ENCODE measurements around the gene SLK.

SLK gene

GRCh38 chr10:103966671-103967447 is at the start of gene SLK:
SLK (plus strand) TSS chr10:103967140; CDS start chr10:103967746, 606 bp downstream.
- DNase-seq = peak; percentile 45

- DNase-seq = no peak
These were observed 49.5 kb upstream of the SLK start for GRCh38 chr10:103917302-103918052.

GRCh38 chr10:103918053-103918846 is 48.7 kb upstream of the SLK start, which contains the start of gene STN1:
STN1 (minus strand) TSS chr10:103918184; CDS start chr10:103917594, 590 bp downstream.
- peak; percentile 73 for DNase-seq

GRCh38 chr10:103919648-103920025 is 47.3 kb upstream of the SLK start:
- no peak for DNase-seq

- no peak for DNase-seq
These were observed 45.7 kb upstream of the SLK start for GRCh38 chr10:103921248-103921647.

- DNase-seq = no peak
These were observed 45.2 kb upstream of the SLK start for GRCh38 chr10:103921750-103922195.

GRCh38 chr10:103922659-103923058 is 44.3 kb upstream of the SLK start:
- no peak for DNase-seq

- no peak for DNase-seq
These were observed 43.4 kb upstream of the SLK start for GRCh38 chr10:103923502-103923901.

GRCh38 chr10:103925591-103925990 is 41.3 kb upstream of the SLK start:
- DNase-seq = no peak

- no peak for DNase-seq
These were observed 40.1 kb upstream of the SLK start for GRCh38 chr10:103926722-103927319.

GRCh38 chr10:103928784-103929183 is 38.2 kb upstream of the SLK start:
- DNase-seq = no peak

- DNase-seq = no peak
These were observed 37.5 kb upstream of the SLK start for GRCh38 chr10:103929381-103929921.

- DNase-seq = no peak
These were observed 36.5 kb upstream of the SLK start for GRCh38 chr10:103930449-103930848.

- DNase-seq = no peak
These were observed 36.1 kb upstream of the SLK start for GRCh38 chr10:103930881-103931280.

GRCh38 chr10:103931603-103932002 is 35.3 kb upstream of the SLK start:
- DNase-seq = no peak

- no peak for DNase-seq
These were observed 34.7 kb upstream of the SLK start for GRCh38 chr10:103932271-103932670.

GRCh38 chr10:103932971-103933370 is 34.0 kb upstream of the SLK start:
- no peak for DNase-seq

- DNase-seq = no peak
These were observed 33.3 kb upstream of the SLK start for GRCh38 chr10:103933557-103934121.

- DNase-seq = no peak
These were observed 32.6 kb upstream of the SLK start for GRCh38 chr10:103934308-103934707.

GRCh38 chr10:103936022-103936421 is 30.9 kb upstream of the SLK start:
- DNase-seq = no peak

GRCh38 chr10:103939522-103939921 is 27.4 kb upstream of the SLK start:
- DNase-seq = no peak

- no peak for DNase-seq
These were observed 25.1 kb upstream of the SLK start for GRCh38 chr10:103941801-103942200.

Measured in COR-L47 (cell line).